Muscle of back (tissue), 11 donors: ENCODE results near the gene TMCC2. TPM values are rescaled to one million over a fixed set of nuclear protein-coding genes. Genes with fewer than 3 reads are reported as not detected.

Experiments
- DNase-seq, 3 donors: peaks; one replicate each; pipeline versions ENCODE4 v3.0.0 to v3.0.0-alpha.2; 2013
- polyA plus RNA-seq, 10 donors: library from polyadenylated mRNA; unstranded; fragments of 120-200 nt; gene quantifications; one replicate each; pipeline ENCODE4 v1.2.1, GENCODE V29; 2013; ENCODE audit not compliant: insufficient read length in 10 of 10

The TMCC2 gene
- polyA plus RNA-seq, 10 donors = 7.7 to 19.9 (median 9.1) TPM

GRCh38 chr1:205260948-205261732 lies 33.4 kb downstream of the TMCC2 start:
- DNase-seq = no peak

GRCh38 chr1:205261946-205262691 lies 34.4 kb downstream of the TMCC2 start:
- peak in 1 of 3 donors; percentile 68 for DNase-seq

GRCh38 chr1:205262731-205263171 lies 35.0 kb downstream of the TMCC2 start:
- DNase-seq = no peak

GRCh38 chr1:205263580-205264190 lies 35.9 kb downstream of the TMCC2 start:
- no peak for DNase-seq

- no peak for DNase-seq
These were observed 39.0 kb downstream of the TMCC2 start for GRCh38 chr1:205266611-205267305.

- DNase-seq = no peak
These were observed 39.7 kb downstream of the TMCC2 start for GRCh38 chr1:205267306-205267902.

GRCh38 chr1:205268846-205269680 lies 41.3 kb downstream of the TMCC2 start:
- no peak for DNase-seq

- no peak for DNase-seq
These were observed 42.0 kb downstream of the TMCC2 start for GRCh38 chr1:205269711-205270110.

GRCh38 chr1:205270271-205270670 lies 42.5 kb downstream of the TMCC2 start:
- no peak for DNase-seq

GRCh38 chr1:205270764-205271163 lies 43.0 kb downstream of the TMCC2 start:
- no peak for DNase-seq

- DNase-seq = no peak
These were observed 43.5 kb downstream of the TMCC2 start for GRCh38 chr1:205271277-205271676.

GRCh38 chr1:205271745-205272144 lies 44.0 kb downstream of the TMCC2 start:
- no peak for DNase-seq

GRCh38 chr1:205272536-205272935 lies 44.8 kb downstream of the TMCC2 start:
- DNase-seq = no peak

GRCh38 chr1:205273551-205273982 lies 45.8 kb downstream of the TMCC2 start:
- peak; percentile 59 to 87 (median 80) for DNase-seq

GRCh38 chr1:205274041-205274691 lies 46.4 kb downstream of the TMCC2 start:
- no peak for DNase-seq

GRCh38 chr1:205275133-205275532 lies 47.4 kb downstream of the TMCC2 start:
- DNase-seq = no peak

GRCh38 chr1:205275916-205276688 lies 48.4 kb downstream of the TMCC2 start:
- DNase-seq = no peak

- no peak for DNase-seq
These were observed 48.9 kb downstream of the TMCC2 start for GRCh38 chr1:205276689-205277065.

GRCh38 chr1:205279986-205280385 lies 52.2 kb downstream of the TMCC2 start:
- no peak for DNase-seq
